ENCODE measurements around the gene ACAD11. TPM values are rescaled to one million over a fixed set of nuclear protein-coding genes. Genes with fewer than 3 reads are reported as not detected.
A peak's percentile ranks its signal among the peaks of the same experiment; 100 is the strongest.

Gene ACAD11
- polyA plus RNA-seq, 10 donors: 7.4 to 23.0 (median 10.7) TPM

- no peak for DNase-seq
Observed at GRCh38 chr3:132555306-132556035, 104.1 kb downstream of the ACAD11 start.

DNA sequence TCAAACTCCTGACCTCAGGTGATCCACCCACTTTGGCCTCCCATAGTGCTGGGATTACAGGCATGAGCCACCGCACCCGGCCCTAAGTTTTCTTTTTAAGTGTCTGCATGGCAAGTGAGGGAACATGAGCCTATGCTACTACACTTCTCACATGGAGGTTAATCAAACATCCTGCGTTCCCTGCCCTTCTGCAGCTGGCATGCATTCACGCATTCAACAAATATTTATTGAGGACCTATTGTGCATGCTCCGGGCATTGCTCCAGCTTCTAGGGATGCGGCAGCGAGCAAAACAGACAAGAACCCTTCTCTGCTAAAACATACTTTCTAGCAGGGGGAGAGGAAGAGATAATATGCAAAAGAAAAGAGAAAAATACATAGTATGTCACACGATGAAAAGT lies 105.2 kb downstream of the ACAD11 start:
- DNase-seq: no peak

- peak; percentile 67 to 89 (median 88) for DNase-seq
Observed at GRCh38 chr3:132553826-132554225, 105.8 kb downstream of the ACAD11 start.

- no peak for DNase-seq
Observed at GRCh38 chr3:132550579-132551305, 108.9 kb downstream of the ACAD11 start.

GRCh38 chr3:132549890-132550578 lies 109.6 kb downstream of the ACAD11 start:
- peak in 1 of 3 donors; percentile 40 for DNase-seq

DNA sequence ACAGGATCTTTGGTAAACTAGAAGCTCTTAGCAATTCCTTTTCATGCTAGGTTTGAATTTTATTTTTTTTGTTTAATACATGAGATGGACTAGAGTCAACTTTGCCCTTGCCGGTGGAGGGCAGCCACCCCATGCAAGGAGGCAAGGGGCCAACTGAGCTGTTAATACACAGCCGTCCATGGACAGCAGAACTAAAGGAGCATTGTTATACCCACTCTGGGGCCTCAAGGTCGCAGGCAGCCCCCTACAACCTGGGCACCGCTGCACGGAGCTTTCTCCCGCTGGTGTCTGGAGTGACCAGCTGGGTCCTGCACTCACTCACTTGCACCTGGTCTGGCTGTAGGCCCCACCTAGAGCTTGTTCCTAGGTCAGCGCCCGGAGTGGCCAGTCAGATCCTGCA lies 110.4 kb downstream of the ACAD11 start:
- DNase-seq: no peak

DNA sequence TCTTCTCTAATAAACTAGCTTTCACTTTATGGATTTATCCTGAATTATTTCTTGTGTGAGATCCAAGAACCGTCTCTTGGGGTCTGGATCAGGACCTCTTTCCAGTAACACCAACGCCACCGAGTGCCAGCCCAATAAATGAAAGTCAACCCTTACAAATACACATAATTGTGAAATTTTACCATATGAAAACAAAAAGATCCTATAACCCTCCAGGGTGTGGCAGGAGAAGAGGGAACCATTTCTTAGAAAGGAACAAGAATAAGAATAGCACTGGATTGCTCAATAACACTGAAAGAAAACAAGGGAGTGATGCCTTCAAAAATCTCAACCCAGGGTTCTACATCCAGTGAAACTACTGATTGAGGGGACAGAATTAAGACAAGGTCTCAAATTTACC lies 114.1 kb downstream of the ACAD11 start:
- DNase-seq: no peak

GRCh38 chr3:132544130-132544529 lies 115.5 kb downstream of the ACAD11 start:
- no peak for DNase-seq

DNA sequence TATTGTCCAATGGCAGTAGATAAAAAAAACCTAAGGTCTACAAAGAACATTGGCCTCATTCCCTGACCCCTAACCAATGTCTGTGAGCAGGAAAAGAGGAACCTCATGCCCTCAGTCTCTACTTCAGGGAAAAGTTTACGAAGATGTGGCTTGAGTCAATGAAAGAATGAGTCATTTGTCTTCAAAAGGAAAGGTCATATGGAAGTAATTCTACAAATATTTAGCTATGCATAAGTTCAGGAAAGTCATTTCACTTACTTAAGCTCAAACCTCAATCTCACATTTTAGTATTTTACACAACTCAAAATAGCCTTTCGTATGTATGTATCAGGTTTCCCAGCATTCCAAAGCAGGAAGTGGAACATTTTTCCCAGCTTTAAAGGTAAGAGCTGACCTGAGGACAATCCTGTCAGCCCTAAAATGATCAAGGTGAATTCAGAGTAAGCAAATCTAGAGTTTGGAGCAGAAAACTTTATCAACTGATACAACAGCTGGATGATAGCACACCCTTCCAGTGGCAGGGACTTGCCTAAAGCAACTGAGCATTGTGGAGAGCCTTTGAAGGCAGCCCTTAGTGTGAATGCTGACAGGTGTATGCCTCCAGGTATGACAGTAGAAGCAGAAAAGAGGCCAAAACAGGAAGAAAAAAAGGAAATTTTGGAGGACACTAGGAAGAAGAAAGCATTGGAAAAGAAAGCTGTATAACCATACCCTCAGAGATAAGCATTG lies 116.4 kb downstream of the ACAD11 start:
- peak; percentile 76 to 88 (median 78) for DNase-seq

DNA sequence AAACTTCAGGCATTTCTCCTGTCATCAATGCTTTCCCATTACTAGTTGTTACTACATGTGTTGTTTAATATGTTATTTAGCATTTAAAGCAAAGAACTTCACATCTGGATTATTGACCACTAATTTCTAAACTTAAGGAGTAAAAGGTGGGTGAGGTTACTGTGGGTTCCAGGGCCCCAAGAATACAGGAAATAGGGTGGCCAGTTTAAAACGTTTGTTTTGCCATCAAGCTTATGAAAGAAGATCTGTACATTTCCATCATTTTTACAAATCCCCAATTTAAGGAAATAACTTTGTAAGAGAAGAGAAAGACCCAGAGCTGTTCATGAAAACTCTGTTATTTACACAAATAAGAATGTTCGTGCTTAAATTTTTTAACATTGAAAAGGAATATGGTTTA lies 117.0 kb downstream of the ACAD11 start:
- DNase-seq: no peak

DNA sequence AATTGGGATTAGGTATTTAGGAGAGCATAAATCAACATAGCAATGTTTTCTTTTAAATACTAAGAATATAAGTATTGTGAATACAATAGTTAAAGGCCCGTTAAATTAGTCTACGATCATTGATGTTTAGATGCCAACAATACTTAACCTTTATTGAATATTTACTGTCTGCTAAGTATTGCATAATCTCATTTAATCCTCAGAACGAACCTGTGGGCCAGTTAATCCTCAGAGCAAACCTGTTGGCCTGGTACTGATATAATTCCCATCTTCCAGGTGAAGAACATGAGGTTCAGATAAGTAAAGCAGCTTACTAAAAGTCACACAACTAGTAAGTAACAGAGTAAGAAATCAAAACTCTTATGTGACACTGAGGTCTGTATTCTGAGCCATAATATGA lies 119.9 kb downstream of the ACAD11 start:
- DNase-seq: no peak

- no peak for DNase-seq
Observed at GRCh38 chr3:132538072-132538471, 121.5 kb downstream of the ACAD11 start.

DNA sequence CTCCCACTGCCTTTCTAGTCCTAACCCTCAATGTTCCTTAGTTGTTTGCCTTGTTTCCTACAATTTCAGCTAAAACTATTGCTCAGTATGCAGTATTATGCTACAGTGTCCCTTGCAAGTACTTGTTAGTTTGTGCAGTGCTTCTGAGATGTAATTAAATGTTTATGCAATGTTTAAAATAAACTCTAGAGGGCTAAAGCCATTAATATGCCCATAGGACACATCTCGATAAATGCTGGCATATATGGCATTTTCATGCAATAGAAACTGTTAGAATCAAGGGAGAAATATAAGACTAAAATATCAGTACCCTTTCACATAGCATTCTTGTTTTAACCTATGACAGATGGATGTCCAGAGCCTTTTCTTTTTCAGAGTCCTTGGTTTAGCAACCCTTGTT lies 122.3 kb downstream of the ACAD11 start:
- no peak for DNase-seq

GRCh38 chr3:132536442-132537153 lies 123.0 kb downstream of the ACAD11 start:
- no peak for DNase-seq

- DNase-seq: peak; percentile 71 to 87 (median 79)
Observed at GRCh38 chr3:132535575-132536441, 123.8 kb downstream of the ACAD11 start.

GRCh38 chr3:132530624-132531023 lies 129.0 kb downstream of the ACAD11 start:
- no peak for DNase-seq

- no peak for DNase-seq
Observed at GRCh38 chr3:132522353-132522752, 137.3 kb downstream of the ACAD11 start.

GRCh38 chr3:132521901-132522300 lies 137.7 kb downstream of the ACAD11 start:
- DNase-seq: no peak

DNA sequence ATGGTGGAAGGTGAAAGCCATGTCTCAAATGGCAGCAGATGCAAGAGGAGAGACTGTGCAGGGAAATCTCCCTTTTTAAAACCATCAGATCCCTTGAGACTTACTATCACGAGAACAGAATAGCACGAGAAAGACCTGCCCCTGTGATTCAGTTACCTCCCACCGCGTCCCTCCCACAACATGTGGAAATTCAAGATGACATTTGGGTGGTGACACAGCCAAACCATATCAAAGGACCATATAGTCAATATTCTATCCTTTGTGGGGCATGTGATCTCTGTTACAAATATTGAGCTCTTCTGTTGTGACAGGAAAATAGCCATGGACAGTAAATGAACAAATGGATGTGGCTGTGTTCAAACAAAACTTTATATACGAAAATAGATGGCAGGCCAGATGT lies 139.7 kb downstream of the ACAD11 start:
- DNase-seq: no peak

- no peak for DNase-seq
Observed at GRCh38 chr3:132517311-132517710, 142.3 kb downstream of the ACAD11 start.
